ENCODE data around the gene ZNF324B.
"Not testable (repeated sequence)": the region's sequence is repeated elsewhere in the genome, so short reads cannot be mapped to it uniquely, and the experiment has no call there.

Gene ZNF324B

GRCh38 chr19:58482372-58482771 lies 30.9 kb downstream of the ZNF324B start:
- DNase-seq, result no peak

GRCh38 chr19:58483776-58484175 lies 32.4 kb downstream of the ZNF324B start:
- DNase-seq, result no peak

DNA sequence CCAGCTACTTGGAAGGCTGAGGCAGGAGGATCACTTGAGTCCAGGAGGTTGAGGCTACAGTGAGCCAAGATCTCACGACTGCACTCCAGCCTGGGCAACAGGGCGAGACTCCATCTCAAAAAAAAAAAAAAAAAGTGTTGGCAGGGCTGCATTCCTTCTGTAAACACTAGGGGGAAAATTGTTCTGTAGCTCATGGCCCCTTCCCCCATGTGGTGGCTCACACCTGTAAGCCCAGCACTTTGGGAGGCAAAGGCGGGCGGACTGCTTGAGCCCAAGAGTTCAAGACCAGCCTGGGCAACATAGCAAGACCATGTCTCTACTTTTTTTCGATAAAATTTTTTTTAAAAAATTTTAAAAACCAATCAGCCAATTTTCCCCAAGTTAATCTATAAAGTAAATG lies 32.9 kb downstream of the ZNF324B start:
- DNase-seq, result not testable (repeated sequence)

DNA sequence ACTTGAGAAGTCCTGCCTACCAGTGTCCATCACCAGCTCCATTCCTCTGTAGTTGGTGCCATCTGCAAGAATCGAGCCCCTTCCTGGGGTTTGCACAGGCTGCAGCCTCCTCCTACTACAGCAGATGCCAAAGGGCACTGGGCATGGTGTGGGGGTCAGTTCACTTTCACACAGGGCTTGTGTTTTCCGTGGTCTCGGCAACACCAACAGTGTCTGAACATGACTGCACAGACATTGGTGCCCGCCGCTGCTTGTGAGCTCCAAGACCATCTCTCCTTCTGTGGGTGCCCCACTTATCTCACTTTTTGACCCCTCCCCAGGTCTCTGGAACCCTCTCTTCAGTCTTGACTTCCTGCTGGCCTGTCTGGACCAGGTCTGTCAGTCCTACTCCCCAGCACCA lies 40.0 kb downstream of the ZNF324B start:
- DNase-seq, result no peak

DNA sequence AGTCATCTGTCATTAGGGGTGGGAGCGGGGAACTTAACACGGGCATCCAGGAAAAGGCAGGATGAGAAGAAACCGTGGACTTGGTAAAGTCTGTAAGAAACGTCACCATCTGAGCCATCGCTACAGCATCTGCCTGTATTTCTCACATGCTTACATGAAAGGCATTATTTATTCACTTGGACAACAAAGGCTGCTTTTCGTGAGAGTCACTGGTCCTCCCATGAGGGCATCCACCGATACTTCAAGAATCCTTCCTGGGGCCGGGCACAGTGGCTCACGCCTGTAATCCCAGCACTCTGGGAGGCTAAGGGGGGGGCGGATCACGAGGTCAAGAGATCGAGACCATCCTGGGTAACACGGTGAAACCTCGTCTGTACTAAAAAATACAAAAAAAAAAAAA lies 40.8 kb downstream of the ZNF324B start:
- no peak for DNase-seq

DNA sequence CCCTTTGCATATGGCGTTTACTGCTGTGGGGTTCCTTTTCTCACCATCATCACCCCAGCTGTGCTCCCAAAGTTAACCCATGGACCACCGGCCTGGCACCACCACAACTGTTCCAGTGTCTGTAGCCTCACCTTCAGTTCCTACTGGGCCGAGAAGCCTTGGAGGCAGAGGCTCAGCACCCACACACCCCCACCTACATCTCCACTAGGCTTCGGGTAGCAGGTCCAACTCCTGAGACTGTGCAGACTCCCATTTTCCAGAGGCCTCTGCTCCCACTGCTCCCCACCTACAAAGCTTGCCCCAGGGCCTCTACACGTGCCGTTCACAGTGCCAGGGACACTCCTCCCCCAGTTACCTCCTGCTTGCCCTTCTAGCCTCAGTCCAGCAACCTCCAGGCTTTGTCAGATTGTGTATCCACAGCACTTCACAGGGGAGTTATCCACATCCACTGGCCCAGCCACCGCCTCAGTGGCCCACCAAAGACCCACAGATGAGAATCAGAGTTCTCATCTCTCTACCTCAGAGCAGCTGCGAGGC lies 46.3 kb downstream of the ZNF324B start:
- DNase-seq, result no peak

- DNase-seq, result no peak
Measured at GRCh38 chr19:58498316-58499020, 47.0 kb downstream of the ZNF324B start.

GRCh38 chr19:58499021-58499927 lies 47.9 kb downstream of the ZNF324B start:
- peak; percentile 94 for DNase-seq

- no peak for DNase-seq
Measured at GRCh38 chr19:58500242-58500641, 48.8 kb downstream of the ZNF324B start.
